Stimulated activated naive CD8-positive, alpha-beta T cell treated with anti-CD3 and anti-CD28 coated beads, Interleukin-15, Interleukin-2, amounts not matched to agents 100 ng/mL and 50 ng/mL, for 24 hours (primary cell): Measurements from ENCODE around the gene PRSS23.
A peak's percentile ranks its signal among the peaks of the same experiment; 100 is the strongest.
"Not testable (repeated sequence)": the region's sequence is repeated elsewhere in the genome, so short reads cannot be mapped to it uniquely, and the experiment has no call there.

Experiments
- H3K27ac Mint-ChIP-seq: one replicate; pipeline ENCODE4 v1.8.0; 2021; ENCODE audit warnings: mild to moderate bottlenecking, mixed read lengths
- H3K27me3 Mint-ChIP-seq: one replicate; pipeline ENCODE4 v1.8.0; 2021; ENCODE audit warnings: mixed read lengths
- H3K36me3 Mint-ChIP-seq: one replicate; pipeline ENCODE4 v1.8.0; 2021; ENCODE audit warnings: low read depth, mixed read lengths
- H3K4me1 Mint-ChIP-seq: one replicate; pipeline ENCODE4 v1.8.0; 2021; ENCODE audit warnings: low read depth, mixed read lengths
- H3K4me3 Mint-ChIP-seq: one replicate; pipeline ENCODE4 v1.8.0; 2021; ENCODE audit warnings: mild to moderate bottlenecking, mixed read lengths
- H3K9me3 Mint-ChIP-seq: one replicate; pipeline ENCODE4 v1.8.0; 2021; ENCODE audit warnings: mixed read lengths

PRSS23 gene, protein sequence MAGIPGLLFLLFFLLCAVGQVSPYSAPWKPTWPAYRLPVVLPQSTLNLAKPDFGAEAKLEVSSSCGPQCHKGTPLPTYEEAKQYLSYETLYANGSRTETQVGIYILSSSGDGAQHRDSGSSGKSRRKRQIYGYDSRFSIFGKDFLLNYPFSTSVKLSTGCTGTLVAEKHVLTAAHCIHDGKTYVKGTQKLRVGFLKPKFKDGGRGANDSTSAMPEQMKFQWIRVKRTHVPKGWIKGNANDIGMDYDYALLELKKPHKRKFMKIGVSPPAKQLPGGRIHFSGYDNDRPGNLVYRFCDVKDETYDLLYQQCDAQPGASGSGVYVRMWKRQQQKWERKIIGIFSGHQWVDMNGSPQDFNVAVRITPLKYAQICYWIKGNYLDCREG

DNA sequence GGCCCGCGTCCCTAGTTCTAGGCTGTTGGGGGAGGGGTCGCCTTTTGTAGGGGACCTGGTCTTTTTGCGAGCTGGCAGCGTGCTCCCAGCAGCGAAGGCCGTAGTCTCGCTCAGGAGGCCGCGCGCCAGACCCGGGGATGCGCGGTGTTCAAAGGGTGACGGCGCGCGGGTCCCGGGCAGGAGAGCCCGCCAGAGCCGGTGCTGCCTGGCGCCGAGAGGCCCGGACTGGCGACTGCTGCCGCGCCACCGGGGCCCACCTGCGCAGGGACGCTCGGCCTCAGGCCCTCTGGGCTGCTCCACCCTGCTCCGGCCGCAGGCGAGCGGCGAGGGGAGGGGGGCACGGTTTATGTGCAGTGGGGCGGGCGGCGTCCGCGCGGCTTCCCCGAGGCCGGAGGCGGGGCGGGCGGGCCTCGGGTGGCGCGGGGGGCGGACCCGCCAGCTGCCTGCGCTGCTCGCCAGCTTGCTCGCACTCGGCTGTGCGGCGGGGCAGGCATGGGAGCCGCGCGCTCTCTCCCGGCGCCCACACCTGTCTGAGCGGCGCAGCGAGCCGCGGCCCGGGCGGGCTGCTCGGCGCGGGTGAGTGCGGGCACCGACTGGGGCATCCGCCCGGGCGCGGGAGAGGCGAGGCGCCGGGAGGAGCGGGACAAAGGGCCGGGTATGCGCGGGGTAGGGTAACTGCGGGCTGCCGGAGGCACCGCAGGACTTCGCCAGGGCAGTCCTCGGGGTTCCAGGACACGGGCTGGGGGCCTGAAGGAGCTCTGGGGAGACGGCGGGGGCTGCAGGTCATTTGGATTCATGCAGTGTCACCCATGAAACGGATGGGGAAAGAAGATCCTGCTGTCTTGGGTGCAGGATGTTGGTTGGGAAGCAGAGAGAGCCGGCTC is at the start of gene PRSS23:
Gene PRSS23 (plus strand): TSS at position 467 of the 884 bp plus-strand sequence. CDS start 7,102 bp downstream, outside the sequence.
- Mint-ChIP-seq H3K4me3 (peak within 1 kb of the TSS; percentile 78), H3K27me3 (peaks cover 76% of the 10 kb centered on the region), H3K27ac (no peak within 1 kb of the TSS), H3K36me3 (no peaks in the 10 kb centered on the region), H3K4me1 (peaks cover 51% of the 10 kb centered on the region), H3K9me3 (no peaks in the 10 kb centered on the region)

DNA sequence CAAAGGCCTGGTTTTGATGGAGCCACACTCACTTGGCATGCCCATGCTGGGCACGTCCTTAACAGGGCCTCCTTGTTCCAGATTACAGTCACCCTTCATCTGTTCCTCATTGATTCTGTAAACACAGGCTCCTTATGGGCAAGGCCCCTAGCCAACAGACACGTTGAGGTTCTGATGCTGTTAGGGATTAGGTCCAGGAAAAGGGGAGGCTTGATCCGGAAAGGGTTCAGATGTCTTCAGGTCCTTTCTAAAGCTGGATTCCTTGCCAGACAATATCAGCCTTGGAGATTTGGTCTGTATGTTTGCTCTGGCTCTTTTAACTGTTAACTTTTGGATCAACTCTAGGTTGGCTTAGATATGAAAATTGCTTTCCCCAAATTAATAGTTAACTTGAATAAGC is 46.9 kb upstream of the PRSS23 start:
- Mint-ChIP-seq H3K36me3 (no peaks in the 10 kb centered on the region), H3K27me3 (peaks cover 8% of the 10 kb centered on the region), H3K4me1 (no peaks in the 10 kb centered on the region), H3K27ac (no peak overlapping the region), H3K4me3 (no peak overlapping the region), H3K9me3 (no peaks in the 10 kb centered on the region)

DNA sequence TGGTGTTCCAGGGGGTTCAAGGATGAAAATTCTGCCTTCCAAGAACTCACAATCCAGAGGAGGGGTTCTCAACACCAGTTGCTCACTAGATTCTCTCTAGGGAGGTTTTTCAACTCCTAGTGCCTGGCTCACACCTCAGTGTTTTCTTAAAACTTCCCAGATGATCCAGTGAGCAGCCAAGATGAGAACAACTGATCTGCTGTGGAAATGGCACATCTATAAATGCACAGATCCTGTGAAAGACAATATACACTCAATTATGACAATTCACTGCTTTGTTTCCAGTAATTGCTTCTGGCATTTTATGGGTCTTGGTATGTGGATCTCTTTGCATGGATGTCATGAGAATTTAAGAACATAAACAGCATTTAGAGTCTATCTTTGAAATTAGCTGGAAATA is 45.2 kb upstream of the PRSS23 start:
- peaks cover 3% of the 10 kb centered on the region for H3K9me3 Mint-ChIP-seq
- peaks cover 3% of the 10 kb centered on the region for H3K27me3 Mint-ChIP-seq
- no peak overlapping the region for H3K4me3 Mint-ChIP-seq
- no peaks in the 10 kb centered on the region for H3K4me1 Mint-ChIP-seq
- no peak overlapping the region for H3K27ac Mint-ChIP-seq
- no peaks in the 10 kb centered on the region for H3K36me3 Mint-ChIP-seq

DNA sequence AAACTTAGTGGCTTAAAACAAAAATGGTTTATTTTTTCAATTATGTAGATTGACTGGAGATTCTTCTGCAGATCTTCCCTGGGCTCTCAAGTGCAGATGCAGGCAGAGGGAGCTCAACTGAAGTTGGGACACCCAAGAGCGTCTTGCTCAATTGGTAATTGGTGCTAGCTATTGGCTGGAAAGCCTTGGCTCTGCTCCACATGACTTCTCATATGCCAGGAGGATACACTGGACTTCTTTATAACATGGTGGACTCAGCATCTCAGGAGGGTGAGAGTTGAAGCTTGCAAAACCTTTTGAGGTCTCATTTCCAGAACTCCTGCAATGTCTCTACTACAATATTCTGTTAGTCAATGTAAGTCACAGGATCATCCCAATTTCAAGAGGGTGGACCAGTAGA is 42.2 kb upstream of the PRSS23 start:
- Mint-ChIP-seq H3K4me3 (no peak overlapping the region), H3K27me3 (peaks cover 3% of the 10 kb centered on the region), H3K27ac (no peak overlapping the region), H3K4me1 (no peaks in the 10 kb centered on the region), H3K9me3 (peaks cover 3% of the 10 kb centered on the region), H3K36me3 (no peaks in the 10 kb centered on the region)

DNA sequence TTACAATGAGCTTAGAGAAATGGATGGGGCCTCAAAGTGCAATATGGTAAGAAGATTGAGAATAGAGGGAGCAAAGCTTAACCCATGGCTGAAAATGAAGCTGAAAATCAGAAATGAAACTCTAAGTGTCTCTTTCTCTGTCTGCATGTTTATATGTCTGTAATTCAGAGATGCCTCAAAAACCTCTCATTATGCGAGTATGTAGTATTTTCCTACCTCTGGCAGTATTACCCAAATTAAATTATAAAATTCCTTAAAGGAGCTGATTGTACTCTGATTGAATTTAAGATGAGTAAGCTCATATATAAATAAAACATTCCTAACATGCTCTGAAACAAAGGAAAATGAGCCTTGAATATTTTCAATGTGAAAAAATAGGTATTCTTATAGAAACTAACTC is 39.8 kb upstream of the PRSS23 start:
- H3K27me3 Mint-ChIP-seq: peaks cover 3% of the 10 kb centered on the region
- no peak overlapping the region for H3K4me3 Mint-ChIP-seq
- peaks cover 3% of the 10 kb centered on the region for H3K9me3 Mint-ChIP-seq
- no peaks in the 10 kb centered on the region for H3K36me3 Mint-ChIP-seq
- H3K4me1 Mint-ChIP-seq: no peaks in the 10 kb centered on the region
- H3K27ac Mint-ChIP-seq: no peak overlapping the region

DNA sequence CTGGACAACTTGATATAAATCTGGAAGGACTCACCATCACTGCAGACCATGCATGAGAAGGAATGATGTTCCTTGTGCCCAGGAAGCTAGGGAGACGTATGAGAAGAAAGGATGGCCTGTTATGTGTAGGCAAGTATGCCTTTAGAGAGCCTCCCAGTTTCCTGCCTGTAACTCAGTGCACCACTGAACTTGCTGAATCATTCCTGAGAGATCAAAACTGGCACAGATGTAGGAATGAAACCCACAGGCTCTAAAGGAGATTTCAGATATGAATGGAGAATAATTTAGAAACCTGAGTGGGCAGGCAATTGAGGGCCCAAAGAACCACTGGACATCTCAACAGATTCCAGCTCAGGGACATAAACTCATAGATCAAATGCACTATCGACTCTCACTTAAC is 38.4 kb upstream of the PRSS23 start:
- Mint-ChIP-seq H3K36me3 (no peaks in the 10 kb centered on the region), H3K4me3 (no peak overlapping the region)

DNA sequence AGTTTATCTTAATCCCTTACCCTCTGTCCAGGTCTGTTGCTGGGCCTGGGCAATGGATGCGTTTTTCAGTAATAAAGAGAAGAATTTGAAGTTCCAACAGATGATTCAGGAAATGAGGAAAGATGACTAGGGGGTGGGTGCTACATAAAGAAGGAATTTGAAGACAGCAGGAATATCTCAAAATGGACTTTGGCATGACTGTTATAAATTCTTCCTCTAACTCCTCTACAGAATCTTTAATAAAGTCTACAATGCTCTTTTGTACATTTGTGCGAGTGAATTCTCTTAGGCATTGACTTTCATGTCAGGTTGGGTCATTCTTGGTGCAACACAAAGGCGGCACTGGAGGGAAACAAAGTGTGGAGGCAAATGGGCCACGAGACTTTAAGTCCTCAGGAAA is 35.1 kb upstream of the PRSS23 start:
- no peaks in the 10 kb centered on the region for H3K9me3 Mint-ChIP-seq
- H3K4me3 Mint-ChIP-seq: no peak overlapping the region
- H3K36me3 Mint-ChIP-seq: no peaks in the 10 kb centered on the region
- H3K27ac Mint-ChIP-seq: no peak overlapping the region
- no peaks in the 10 kb centered on the region for H3K4me1 Mint-ChIP-seq
- H3K27me3 Mint-ChIP-seq: peaks cover 10% of the 10 kb centered on the region

More for the DNA sequence above, 38.4 kb upstream of the PRSS23 start:
- H3K4me1 Mint-ChIP-seq: no peaks in the 10 kb centered on the region
- H3K9me3 Mint-ChIP-seq: peaks cover 3% of the 10 kb centered on the region
- no peak overlapping the region for H3K27ac Mint-ChIP-seq
- peaks cover 3% of the 10 kb centered on the region for H3K27me3 Mint-ChIP-seq

DNA sequence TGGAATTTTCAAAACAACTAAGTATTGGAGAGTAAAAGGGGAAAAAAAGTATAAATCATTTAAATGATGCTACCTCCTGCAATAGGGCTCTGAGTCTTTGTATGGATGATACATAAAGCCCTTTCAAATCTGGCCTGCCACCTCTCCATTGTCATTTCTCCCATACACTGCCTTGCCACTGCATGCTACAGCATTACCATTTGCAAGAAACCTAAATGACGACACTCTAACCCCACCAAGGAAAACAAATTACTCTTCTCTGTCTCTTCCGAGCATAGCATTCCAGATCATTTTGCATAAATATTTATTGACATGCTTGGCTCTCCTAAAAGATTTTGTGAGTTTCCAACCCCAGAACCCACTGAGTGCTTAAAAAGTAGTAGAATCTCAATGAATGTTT is 34.5 kb upstream of the PRSS23 start:
- H3K27me3 Mint-ChIP-seq: peaks cover 10% of the 10 kb centered on the region
- no peaks in the 10 kb centered on the region for H3K4me1 Mint-ChIP-seq
- H3K9me3 Mint-ChIP-seq: no peaks in the 10 kb centered on the region
- H3K4me3 Mint-ChIP-seq: no peak overlapping the region
- no peaks in the 10 kb centered on the region for H3K36me3 Mint-ChIP-seq
- H3K27ac Mint-ChIP-seq: no peak overlapping the region

DNA sequence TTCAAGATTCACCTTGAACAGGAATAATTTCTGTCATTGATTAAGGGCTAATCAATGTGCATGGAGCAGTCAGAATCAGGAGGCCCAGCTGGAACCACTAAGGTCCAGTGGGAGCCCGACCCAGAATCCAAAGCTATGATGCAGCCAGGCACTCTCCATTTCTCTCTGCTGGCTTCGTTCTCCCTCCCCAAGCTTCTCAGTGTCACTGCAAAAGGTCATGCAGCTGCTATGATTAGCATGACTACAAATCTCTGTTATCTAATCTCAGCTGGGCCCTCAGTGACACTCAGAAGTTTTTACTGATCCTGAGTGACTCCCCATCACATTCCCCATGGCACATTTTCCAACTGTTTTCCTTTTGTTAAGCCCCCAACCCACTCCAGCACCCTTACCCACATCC is 31.1 kb upstream of the PRSS23 start:
- no peaks in the 10 kb centered on the region for H3K4me1 Mint-ChIP-seq
- no peaks in the 10 kb centered on the region for H3K9me3 Mint-ChIP-seq
- H3K27ac Mint-ChIP-seq: no peak overlapping the region
- H3K4me3 Mint-ChIP-seq: no peak overlapping the region
- H3K36me3 Mint-ChIP-seq: no peaks in the 10 kb centered on the region
- H3K27me3 Mint-ChIP-seq: peaks cover 10% of the 10 kb centered on the region

DNA sequence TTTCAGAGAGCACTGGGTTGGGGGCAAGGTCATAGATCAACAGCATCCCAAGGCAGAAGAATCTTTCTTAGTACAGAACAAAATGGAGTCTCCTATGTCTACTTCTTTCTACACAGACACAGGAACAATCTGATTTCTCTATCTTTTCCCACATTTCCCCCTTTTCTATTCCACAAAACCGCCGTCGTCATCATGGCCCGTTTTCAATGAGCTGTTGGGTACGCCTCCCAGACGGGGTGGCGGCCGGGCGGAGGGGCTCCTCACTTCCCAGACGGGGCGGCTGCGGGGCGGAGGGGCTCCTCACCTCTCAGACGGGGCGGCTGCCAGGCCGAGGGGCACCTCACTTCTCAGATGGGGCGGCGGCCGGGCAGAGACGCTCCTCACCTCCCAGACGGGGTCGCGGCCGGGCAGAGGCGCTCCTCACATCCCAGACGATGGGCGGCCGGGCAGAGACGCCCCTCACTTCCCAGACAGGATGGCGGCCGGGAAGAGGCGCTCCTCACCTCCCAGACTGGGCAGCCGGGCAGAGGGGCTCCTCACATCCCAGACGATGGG is 29.8 kb upstream of the PRSS23 start:
- H3K9me3 Mint-ChIP-seq, H3K27ac Mint-ChIP-seq, H3K4me3 Mint-ChIP-seq, H3K36me3 Mint-ChIP-seq, H3K4me1 Mint-ChIP-seq: not testable (repeated sequence)
- H3K27me3 Mint-ChIP-seq: peaks cover 10% of the 10 kb centered on the region

DNA sequence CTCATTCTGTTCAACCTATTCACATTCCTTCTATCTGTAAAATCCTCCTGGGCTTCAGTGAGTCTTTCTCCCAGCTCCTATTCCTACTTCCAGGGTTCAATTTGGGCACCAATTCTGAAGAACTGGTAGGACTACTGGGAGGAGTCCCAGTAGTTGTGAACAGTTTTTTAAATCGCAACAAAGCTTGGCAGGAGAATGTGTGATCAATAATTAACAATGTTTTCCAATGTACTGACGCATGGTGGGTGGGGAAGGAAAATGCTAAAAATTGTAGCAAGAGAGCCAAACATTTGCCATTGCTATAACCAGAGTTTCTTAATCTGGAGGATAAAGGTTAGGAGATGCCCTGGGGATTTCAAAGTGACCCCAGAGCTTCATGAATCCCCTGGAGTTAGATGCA is 27.3 kb upstream of the PRSS23 start:
- Mint-ChIP-seq H3K4me1 (no peaks in the 10 kb centered on the region), H3K36me3 (no peaks in the 10 kb centered on the region), H3K27me3 (peaks cover 8% of the 10 kb centered on the region), H3K27ac (no peak overlapping the region), H3K4me3 (no peak overlapping the region), H3K9me3 (no peaks in the 10 kb centered on the region)

DNA sequence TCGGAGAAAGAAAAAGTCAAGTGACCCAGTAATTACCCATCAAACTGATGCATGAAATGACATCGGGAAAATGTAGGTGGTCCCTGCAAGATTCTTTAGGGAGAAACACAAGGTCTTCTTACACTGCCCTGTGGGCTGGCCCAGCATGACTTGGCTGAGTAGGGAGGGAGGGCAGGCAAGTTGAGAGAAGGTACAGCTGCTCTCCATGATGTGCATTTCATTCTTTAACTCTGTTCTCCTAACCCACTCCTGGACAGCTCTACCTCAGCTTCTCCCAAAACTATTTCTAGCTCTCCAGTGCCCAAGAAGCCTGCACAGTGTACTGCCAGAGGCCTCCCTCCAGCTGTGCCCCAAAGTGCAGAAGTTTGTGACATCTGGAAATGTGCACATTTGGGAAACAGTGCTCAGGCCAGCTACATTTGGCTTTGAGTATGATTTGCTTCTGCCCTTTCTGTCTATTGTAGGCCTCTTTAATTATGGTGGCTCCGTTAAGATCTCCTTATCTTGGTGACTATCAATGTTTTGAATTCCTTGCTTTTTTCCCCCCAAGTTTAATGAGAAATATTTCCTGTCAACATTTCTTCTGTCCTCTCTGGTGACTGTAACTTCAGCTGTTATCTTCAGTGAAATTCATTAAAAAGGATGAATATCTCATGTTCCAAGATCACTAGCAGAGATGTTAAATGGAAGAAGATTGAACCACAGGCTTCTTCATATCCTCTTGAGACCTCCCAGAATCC is 26.7 kb upstream of the PRSS23 start:
- no peak overlapping the region for H3K4me3 Mint-ChIP-seq
- H3K36me3 Mint-ChIP-seq: no peaks in the 10 kb centered on the region
- no peaks in the 10 kb centered on the region for H3K4me1 Mint-ChIP-seq
- H3K27ac Mint-ChIP-seq: no peak overlapping the region
- peaks cover 5% of the 10 kb centered on the region for H3K27me3 Mint-ChIP-seq
- no peaks in the 10 kb centered on the region for H3K9me3 Mint-ChIP-seq

DNA sequence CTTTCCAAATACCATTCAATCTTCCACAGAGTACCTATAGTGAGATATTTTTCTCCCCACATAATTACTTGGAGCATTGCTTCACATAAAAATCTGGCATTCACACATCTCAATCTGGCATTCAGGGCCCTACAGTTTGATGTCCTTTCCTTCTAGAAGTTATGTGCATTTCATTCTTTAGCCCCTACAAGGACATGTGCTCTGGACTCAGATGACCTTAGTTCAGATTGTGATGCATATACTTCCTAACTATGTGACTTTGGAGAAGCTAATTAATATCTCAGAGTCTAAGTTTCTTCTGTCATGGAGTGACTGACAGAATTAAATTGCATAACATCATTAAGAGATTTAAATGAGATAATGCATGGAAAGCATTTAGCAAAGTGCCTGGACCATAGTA is 25.9 kb upstream of the PRSS23 start:
- Mint-ChIP-seq H3K27me3 (peaks cover 9% of the 10 kb centered on the region), H3K27ac (no peak overlapping the region), H3K36me3 (no peaks in the 10 kb centered on the region), H3K4me1 (no peaks in the 10 kb centered on the region), H3K9me3 (no peaks in the 10 kb centered on the region), H3K4me3 (no peak overlapping the region)

DNA sequence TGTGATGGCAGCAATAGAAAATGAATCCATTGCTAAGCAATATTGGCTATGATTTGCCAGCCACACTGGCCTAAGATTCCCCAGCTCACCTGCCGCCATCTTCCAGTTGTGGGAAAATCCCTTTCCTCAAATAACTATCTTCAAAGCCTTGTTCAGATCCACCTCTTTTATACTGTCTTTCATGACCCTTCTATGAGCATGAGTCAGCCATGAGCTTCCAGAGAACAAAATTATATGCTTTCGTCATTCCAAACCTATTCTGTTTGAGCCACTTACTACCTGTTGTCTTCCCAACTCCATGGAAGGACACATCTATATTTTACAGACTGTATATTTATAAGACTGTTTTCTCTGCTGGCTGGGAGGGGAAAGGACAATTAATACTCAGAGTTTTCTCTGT is 25.0 kb upstream of the PRSS23 start:
- no peak overlapping the region for H3K27ac Mint-ChIP-seq
- H3K36me3 Mint-ChIP-seq: no peaks in the 10 kb centered on the region
- H3K27me3 Mint-ChIP-seq: peaks cover 14% of the 10 kb centered on the region
- H3K4me3 Mint-ChIP-seq: no peak overlapping the region
- H3K9me3 Mint-ChIP-seq: no peaks in the 10 kb centered on the region
- no peaks in the 10 kb centered on the region for H3K4me1 Mint-ChIP-seq

DNA sequence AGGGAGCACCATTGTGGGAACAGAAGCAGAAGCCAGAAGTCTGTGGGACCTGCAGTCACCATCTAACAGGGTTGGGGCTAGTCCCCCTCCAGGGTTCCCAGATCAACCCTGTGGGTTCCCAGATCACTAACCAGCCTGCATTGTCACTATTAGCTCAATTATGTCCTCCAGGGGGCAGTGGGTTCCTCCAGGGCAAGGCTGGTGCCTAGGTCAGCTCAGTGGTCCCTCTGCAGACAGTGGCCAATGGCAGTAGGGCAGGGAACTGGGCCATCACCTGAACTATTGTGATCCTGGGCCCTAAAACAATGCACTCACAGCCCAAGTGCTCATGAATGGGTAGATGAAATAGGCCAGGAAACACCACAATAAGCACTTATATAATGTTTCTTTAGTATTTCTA is 18.8 kb upstream of the PRSS23 start:
- Mint-ChIP-seq H3K27me3 (peaks cover 20% of the 10 kb centered on the region), H3K4me1 (no peaks in the 10 kb centered on the region), H3K36me3 (no peaks in the 10 kb centered on the region), H3K27ac (no peak overlapping the region), H3K4me3 (no peak overlapping the region), H3K9me3 (no peaks in the 10 kb centered on the region)
